ENCODE results near the gene ZHX3. TPM values are rescaled to one million over a fixed set of nuclear protein-coding genes. Genes with fewer than 3 reads are reported as not detected.

Gene ZHX3
- total RNA-seq, 1 donor from 2014 or later = 13.9 TPM

DNA sequence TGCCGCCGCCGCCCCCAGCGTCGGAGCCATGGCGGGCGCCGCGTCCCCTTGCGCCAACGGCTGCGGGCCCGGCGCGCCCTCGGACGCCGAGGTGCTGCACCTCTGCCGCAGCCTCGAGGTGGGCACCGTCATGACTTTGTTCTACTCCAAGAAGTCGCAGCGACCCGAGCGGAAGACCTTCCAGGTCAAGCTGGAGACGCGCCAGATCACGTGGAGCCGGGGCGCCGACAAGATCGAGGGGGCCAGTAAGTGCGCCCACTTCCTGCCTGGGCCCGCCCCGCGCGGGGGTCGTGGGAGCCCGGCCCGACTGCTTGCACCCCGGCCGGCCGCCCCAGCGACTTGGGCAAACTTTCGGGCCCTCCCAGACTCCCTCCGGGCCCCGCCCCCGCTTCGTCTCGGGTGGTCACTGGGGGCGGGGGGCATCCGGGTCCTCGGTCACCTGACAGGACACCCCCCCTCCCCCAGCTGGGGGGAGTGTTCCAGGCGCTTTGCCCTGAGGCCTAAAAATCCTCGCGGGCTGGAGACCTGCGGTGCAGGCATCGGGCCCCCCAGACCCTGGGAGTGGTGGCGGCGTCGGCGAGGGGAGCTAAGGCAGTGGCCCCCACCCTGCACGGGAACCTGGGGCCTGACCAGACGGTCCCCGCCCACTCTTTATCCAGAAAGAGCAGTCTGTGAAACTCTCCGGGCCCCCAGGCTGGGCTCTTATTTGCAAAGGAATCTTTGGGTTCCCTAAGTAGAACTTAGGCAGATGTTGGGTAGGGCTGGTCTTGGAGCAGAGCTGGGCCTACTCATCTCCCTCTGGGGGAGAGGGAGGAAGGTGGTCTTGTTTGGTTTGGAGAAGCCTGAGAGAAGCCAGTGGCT is 179.7 kb downstream of the ZHX3 start:
- Mint-ChIP-seq H3K36me3 (no peaks in the 10 kb centered on the region), H3K27ac (peak overlapping the region; percentile 97), H3K4me1 (peaks cover 49% of the 10 kb centered on the region), H3K9me3 (no peaks in the 10 kb centered on the region), H3K4me3 (peak overlapping the region; percentile 92), H3K27me3 (ENCODE audit: low read depth) (no peaks in the 10 kb centered on the region)
- DNase-seq (ENCODE audit: low spot score in 2 of 2, unreplicated experiment in 2 of 2) = peak; percentile 58 to 76
- TF ChIP-seq, protein P1, sequence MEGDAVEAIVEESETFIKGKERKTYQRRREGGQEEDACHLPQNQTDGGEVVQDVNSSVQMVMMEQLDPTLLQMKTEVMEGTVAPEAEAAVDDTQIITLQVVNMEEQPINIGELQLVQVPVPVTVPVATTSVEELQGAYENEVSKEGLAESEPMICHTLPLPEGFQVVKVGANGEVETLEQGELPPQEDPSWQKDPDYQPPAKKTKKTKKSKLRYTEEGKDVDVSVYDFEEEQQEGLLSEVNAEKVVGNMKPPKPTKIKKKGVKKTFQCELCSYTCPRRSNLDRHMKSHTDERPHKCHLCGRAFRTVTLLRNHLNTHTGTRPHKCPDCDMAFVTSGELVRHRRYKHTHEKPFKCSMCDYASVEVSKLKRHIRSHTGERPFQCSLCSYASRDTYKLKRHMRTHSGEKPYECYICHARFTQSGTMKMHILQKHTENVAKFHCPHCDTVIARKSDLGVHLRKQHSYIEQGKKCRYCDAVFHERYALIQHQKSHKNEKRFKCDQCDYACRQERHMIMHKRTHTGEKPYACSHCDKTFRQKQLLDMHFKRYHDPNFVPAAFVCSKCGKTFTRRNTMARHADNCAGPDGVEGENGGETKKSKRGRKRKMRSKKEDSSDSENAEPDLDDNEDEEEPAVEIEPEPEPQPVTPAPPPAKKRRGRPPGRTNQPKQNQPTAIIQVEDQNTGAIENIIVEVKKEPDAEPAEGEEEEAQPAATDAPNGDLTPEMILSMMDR (IDR thresholded peaks at IDR 0.05; ENCODE audit: unreplicated experiment) = no peak

DNA sequence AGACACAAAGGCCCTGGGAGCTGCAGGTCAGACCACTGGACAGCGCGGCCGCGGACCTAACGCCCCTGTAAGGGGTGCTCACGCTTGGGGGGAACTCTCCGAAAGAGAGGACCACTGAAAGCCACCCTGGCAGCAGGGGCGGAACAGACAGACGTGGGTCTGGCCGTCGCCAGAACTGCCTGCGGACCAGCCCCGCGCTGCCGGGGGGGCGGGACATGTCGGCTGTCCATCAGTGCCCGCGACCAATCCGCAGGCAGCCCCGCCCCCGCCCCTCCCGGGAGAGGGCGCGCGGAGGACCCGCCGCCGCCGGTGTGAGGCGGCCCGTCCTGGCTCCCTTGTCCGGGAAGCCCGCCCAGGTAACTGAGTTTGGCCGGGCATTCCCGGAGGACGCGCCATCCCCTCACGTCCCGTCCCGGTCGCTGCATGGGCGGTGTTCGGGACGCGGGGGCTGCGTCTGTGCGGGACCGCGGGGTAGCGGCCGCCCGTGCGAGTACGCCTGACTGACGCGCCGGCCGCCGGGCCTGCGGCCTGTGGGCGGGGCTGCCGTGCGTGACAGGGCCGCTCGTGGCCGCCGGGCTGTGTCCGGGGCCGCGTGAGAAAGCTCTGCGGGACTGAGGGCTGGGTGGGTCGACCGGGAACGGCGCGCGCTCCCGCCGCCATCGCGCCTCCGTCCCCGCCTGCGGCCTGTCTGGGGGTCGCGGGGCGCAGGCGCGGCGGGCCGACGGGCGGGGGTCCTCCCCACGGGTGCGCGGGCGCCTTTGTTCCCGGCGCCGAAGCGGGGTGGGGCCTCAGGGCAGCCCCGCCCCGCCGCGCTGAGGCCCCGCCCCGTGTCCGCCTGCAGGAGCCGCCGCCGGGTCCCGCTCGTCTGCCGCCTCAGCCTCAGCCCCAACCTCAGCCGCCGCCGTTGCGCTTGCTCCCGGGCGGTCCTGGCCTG is 180.6 kb downstream of the ZHX3 start, which contains the start of gene PLCG1:
PLCG1 (plus strand) TSS at position 864 of the 934 bp plus-strand sequence. CDS start 99 bp downstream, outside the sequence.
- H3K4me1 Mint-ChIP-seq = peaks cover 41% of the 10 kb centered on the region

DNA sequence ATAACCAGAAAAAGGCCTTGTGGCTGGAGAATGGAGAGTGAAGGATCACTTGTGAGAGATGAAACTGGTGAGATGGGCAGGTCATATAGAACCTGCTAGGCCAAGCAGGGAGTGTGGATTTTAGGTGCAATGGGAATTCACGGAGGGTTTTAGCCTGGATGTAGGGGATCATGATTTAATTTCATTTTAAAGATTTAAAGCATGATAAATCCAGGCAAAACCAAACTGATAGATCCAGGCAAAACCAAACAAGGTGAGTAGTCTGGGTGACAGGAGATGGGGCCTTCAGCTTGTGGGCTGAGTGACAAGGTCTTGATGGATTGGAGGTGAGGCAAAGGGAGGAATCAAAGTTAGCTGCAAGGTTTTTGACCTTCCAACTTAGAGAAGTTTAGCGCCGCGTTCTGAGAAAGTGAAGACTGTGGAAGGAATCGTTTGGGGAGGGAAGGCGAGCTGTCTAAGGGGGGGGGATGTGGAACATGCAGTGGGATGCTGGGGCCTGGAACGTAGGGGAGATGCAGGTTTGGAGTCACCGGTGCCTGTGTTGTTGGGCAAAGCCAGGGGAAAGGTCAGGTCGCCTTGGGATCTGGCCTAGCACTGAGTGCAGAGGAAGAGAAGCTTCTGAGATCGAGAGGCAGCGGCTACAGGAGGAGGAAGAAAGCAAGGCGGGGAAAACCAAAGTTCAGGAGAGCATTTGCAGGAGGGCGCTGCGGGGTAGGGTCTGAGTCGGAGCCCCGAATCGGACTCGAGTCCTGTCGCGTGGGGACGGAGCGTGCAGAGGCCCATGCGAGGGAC is 181.4 kb downstream of the ZHX3 start:
- H3K4me3 Mint-ChIP-seq = peak overlapping the region; percentile 84
- H3K27me3 Mint-ChIP-seq (ENCODE audit: low read depth) = no peaks in the 10 kb centered on the region
- peaks cover 5% of the 10 kb centered on the region for H3K36me3 Mint-ChIP-seq
- no peaks in the 10 kb centered on the region for H3K9me3 Mint-ChIP-seq
- DNase-seq (ENCODE audit: low spot score in 2 of 2, unreplicated experiment in 2 of 2) = peak in 1 of 2 experiments; percentile 37
- H3K4me1 Mint-ChIP-seq = peaks cover 35% of the 10 kb centered on the region
- peak overlapping the region; percentile 94 for H3K27ac Mint-ChIP-seq
- TF ChIP-seq, protein P1 (IDR thresholded peaks at IDR 0.05; ENCODE audit: unreplicated experiment) = no peak

More for the DNA sequence above, 180.6 kb downstream of the ZHX3 start, which contains the start of gene PLCG1:
- no peaks in the 10 kb centered on the region for H3K27me3 Mint-ChIP-seq (ENCODE audit: low read depth)
- peak within 1 kb of the TSS; percentile 97 for H3K27ac Mint-ChIP-seq
- H3K4me3 Mint-ChIP-seq = peak within 1 kb of the TSS; percentile 92
- TF ChIP-seq, protein P1 (IDR thresholded peaks at IDR 0.05; ENCODE audit: unreplicated experiment) = no peak
- H3K36me3 Mint-ChIP-seq = no peaks in the 10 kb centered on the region
- DNase-seq (ENCODE audit: low spot score in 2 of 2, unreplicated experiment in 2 of 2) = peak; percentile 88 to 94
- no peaks in the 10 kb centered on the region for H3K9me3 Mint-ChIP-seq

DNA sequence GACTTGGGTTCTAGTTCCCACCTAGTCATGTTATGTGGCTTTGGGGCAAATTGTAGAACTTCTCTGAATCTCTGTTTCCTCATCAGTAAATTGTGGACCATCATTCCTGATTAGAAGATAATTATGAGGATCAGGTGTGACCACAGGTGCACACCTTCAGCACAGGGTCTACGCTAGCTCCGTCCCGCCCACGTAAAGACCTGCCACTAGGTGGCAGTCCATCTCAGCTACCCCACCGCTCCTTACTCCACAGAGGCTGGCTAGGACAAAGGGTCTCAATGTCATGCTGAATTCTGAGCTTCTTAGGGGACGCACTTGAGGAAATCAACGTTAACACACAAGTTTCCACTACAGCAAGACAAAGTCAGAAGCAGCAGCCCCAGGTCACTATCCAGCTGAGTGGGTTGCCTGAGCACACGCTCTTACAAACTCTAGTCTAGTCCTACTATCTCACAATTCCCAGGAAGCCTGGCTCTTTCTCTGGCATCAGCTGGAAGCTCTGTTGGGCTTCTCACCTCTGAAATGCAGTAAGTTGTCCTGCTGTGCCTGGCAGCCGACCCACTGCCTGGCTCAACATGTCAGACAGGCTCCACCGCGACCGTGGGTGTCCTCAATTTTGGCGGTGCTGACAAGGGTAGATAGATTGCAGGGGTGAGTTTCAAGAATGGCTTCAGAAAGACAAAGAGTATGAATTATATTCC is 182.2 kb downstream of the ZHX3 start:
- Mint-ChIP-seq H3K27ac (peak overlapping the region; percentile 94), H3K4me3 (peak overlapping the region; percentile 84), H3K4me1 (peaks cover 29% of the 10 kb centered on the region), H3K36me3 (peaks cover 8% of the 10 kb centered on the region), H3K9me3 (no peaks in the 10 kb centered on the region), H3K27me3 (ENCODE audit: low read depth) (no peaks in the 10 kb centered on the region)
- DNase-seq (ENCODE audit: low spot score in 2 of 2, unreplicated experiment in 2 of 2) = no peak
- TF ChIP-seq, protein P1 (IDR thresholded peaks at IDR 0.05; ENCODE audit: unreplicated experiment) = peak; percentile 53
